Measurements from ENCODE around the gene WIPF2. TPM values are rescaled to one million over a fixed set of nuclear protein-coding genes. Genes with fewer than 3 reads are reported as not detected.
A peak's percentile ranks its signal among the peaks of the same experiment; 100 is the strongest.

WIPF2 gene
- total RNA-seq, 2 donors from 2014 or later: 12.6 to 27.0 TPM

DNA sequence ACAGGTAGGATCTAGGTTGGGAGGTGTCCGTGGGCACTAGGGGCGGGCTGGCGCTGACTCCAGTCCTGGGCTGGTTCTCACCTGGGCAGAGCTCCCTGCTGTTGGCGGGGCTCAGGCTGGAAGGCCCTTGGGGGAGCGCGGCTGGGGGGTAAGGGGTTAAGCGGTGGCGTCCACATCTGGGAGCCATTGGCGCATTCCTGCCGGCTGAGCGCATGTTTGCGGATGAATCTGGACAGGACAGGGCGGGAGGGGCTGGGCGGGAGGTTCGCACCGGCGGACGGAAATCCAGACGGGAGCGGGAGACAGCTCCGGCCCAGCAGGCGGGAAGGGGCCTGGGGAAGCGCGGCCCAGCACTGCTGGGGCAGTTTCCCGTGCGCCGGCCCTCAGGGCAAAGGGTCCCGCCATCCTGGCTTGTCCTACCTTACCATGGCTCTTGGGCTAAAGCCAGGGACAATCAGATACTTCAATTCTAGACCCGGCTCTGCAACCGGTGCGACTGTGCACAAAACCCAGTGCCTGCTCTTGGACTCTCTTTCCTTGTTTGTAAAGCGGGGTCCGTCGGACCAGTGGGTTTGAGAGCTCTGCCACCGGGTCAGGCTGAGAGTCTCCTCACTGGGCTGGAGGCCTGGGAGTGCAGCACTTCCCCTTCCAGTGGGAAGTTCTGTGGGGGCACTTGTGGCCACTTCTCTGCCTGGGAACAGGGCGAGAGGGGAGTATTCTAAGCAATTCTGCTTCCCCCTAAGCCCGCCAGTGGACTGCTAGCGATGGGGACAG lies 97.7 kb downstream of the WIPF2 start:
- H3K9me3 ChIP-seq: no peaks in the 10 kb centered on the region
- intact Hi-C loops (cut with DNase I): loop anchor here (10.0 kb wide), 1 partner anchor 98 kb away; the partner anchor contains the start of gene TOP2A
- WGBS: 7% methylated on average over 32 of the region's 38 CpGs
- no peaks in the 10 kb centered on the region for H3K27me3 ChIP-seq (replicated peaks; ENCODE audit: insufficient read depth)
- H3K4me3 ChIP-seq: peak overlapping the region; percentile 6 to 98
- peak; percentile 56 for DNase-seq (ENCODE audit: low spot score)
- peak overlapping the region; percentile 82 to 83 for H3K27ac ChIP-seq
- peaks cover 36% of the 10 kb centered on the region for H3K4me1 ChIP-seq (replicated peaks)
- H3K36me3 ChIP-seq: no peaks in the 10 kb centered on the region
- TF ChIP-seq POLR2AphosphoS5 (IDR thresholded peaks at IDR 0.05) (peak; percentile 30), POLR2A (IDR thresholded peaks at IDR 0.05) (no peak)
- TF ChIP-seq, protein P1, sequence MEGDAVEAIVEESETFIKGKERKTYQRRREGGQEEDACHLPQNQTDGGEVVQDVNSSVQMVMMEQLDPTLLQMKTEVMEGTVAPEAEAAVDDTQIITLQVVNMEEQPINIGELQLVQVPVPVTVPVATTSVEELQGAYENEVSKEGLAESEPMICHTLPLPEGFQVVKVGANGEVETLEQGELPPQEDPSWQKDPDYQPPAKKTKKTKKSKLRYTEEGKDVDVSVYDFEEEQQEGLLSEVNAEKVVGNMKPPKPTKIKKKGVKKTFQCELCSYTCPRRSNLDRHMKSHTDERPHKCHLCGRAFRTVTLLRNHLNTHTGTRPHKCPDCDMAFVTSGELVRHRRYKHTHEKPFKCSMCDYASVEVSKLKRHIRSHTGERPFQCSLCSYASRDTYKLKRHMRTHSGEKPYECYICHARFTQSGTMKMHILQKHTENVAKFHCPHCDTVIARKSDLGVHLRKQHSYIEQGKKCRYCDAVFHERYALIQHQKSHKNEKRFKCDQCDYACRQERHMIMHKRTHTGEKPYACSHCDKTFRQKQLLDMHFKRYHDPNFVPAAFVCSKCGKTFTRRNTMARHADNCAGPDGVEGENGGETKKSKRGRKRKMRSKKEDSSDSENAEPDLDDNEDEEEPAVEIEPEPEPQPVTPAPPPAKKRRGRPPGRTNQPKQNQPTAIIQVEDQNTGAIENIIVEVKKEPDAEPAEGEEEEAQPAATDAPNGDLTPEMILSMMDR (IDR thresholded peaks at IDR 0.05): peak in 1 of 4 experiments; percentile 11

DNA sequence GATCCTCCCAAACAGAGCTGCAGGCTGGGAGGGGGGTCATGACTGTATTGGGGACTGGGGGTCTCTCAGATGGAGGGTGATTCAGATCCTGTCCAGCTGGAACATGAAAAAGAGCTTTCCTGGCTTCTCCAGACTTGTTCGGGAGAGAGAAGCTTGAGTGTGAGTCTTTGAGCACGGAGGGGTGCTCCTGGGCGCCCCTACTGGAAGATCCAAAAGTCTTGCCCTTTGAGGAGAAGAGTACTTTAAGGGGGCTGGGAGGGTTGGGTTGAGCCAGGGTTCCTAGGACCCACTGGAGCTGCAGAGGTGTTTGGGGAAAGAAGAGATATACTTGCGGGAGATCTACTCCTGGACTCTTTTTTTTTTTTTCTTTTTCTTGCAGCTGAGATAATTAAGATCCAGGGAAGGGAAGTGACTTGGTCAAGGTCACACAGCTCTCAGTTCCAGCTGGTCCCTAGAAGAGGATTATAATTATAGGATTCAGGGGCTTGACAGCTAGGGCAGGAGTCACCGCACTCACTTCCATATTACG lies 98.3 kb downstream of the WIPF2 start:
- DNase-seq (ENCODE audit: low spot score): no peak
- peaks cover 41% of the 10 kb centered on the region for H3K4me1 ChIP-seq (replicated peaks)
- TF ChIP-seq POLR2A (IDR thresholded peaks at IDR 0.05): no peak
- TF ChIP-seq, protein P1 (IDR thresholded peaks at IDR 0.05): peak in 2 of 4 experiments; percentile 27 to 29
- no peaks in the 10 kb centered on the region for H3K9me3 ChIP-seq
- no peaks in the 10 kb centered on the region for H3K27me3 ChIP-seq (replicated peaks; ENCODE audit: insufficient read depth)
- peak overlapping the region; percentile 89 to 98 for H3K4me3 ChIP-seq
- intact Hi-C loops (cut with DNase I): loop anchor here (10.0 kb wide), 1 partner anchor 97 kb away; the partner anchor contains the start of gene TOP2A
- no peaks in the 10 kb centered on the region for H3K36me3 ChIP-seq
- WGBS: 13% methylated on average over 6 of the region's 6 CpGs
- H3K27ac ChIP-seq: peak overlapping the region; percentile 82 to 83

DNA sequence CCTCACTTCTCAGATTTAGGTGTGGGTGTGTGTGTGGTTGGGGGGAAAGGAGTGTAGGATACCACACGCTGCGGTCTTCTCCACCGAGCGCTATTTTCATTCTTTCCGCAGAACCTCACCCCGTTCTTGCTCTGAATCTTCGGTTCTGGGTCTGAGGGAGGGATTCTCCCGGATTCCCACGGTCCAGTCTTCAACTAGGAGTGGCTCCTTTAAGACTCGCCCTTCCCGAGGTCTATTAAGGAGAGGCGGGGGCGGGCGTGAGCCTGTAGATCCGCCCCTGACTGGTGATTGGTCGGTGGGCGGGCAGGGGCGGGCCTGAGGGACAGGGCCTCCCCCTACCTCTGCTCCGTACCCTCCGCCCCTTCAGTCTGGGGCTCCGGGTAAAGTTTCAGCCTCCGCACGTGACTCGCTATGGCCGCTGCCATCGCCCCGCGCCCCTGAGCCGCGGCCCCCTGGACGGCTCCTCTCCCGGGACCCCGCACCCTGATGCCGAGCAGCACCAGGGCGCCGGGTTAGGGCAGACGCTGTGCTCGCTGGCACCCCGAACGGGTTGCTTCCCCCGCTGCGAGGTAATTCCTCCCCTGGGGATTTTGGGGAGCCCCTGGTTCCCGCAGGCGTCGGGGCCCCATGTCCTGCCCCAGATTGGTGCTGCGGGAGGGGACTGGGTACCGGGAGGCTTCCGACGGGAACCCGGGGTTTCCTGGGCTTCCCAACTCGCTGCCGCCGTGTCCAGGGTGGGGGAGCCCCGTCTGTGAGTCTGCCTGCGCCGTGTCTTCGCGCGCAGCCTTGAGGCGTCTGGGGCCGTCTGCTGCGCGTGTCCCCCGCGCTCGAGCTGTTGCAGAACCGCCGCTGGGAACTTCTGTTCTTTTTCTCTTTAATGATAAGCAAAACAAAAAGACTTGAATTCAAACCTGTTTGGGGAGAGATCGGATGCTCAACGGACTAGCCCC lies 99.1 kb downstream of the WIPF2 start:
- Histone ChIP-seq H3K4me3 (peak overlapping the region; percentile 89 to 98), H3K27me3 (replicated peaks; ENCODE audit: insufficient read depth) (no peaks in the 10 kb centered on the region), H3K4me1 (replicated peaks) (peaks cover 41% of the 10 kb centered on the region), H3K36me3 (no peaks in the 10 kb centered on the region), H3K9me3 (no peaks in the 10 kb centered on the region), H3K27ac (peak overlapping the region; percentile 82 to 83)
- peak; percentile 98 for DNase-seq (ENCODE audit: low spot score)
- TF ChIP-seq POLR2A (IDR thresholded peaks at IDR 0.05): peak; percentile 83
- peak; percentile 97 for TF ChIP-seq POLR2AphosphoS5 (IDR thresholded peaks at IDR 0.05)
- TF ChIP-seq, protein P1 (IDR thresholded peaks at IDR 0.05): peak in 1 of 4 experiments; percentile 9
- under 1% methylated on average over 49 of the region's 70 CpGs for WGBS
- intact Hi-C loops (cut with DNase I): loop anchor here (10.0 kb wide), 1 partner anchor 97 kb away; the partner anchor contains the start of gene TOP2A

DNA sequence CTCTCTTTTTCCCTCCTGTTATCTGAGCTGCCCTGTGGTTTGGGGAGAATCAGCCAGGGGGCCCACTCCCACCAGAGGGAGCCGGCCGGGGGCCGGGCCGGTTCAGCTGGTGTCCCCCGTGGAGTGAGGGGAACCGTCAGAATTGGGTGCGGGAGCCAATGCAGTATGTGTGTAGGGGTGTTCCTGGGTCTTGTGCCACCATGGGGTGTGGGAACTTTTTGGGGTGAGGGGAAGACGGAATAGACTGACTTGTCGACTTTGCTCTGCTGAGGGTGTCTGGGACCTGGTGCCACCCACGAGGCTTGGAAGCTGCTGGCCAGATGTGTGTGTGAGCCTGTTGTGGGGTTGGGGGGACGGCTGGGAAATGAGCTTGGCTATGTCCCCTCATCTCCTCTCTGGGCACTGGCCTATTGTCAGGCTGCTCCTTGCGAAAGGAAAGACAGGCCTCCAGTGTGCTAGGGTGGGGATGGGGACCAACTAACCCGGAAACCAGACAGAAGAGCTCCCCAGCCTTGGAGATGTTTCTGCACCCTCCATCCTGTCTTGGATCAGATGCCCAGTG lies 99.8 kb downstream of the WIPF2 start:
- intact Hi-C loops (cut with DNase I): loop anchor here (10.0 kb wide), 1 partner anchor 96 kb away; the partner anchor contains the start of gene TOP2A
- WGBS: 4% methylated on average over 13 of the region's 13 CpGs
- no peak for DNase-seq (ENCODE audit: low spot score)
- peak overlapping the region; percentile 82 to 83 for H3K27ac ChIP-seq
- no peaks in the 10 kb centered on the region for H3K36me3 ChIP-seq
- no peaks in the 10 kb centered on the region for H3K27me3 ChIP-seq (replicated peaks; ENCODE audit: insufficient read depth)
- peaks cover 41% of the 10 kb centered on the region for H3K4me1 ChIP-seq (replicated peaks)
- no peak for TF ChIP-seq POLR2A (IDR thresholded peaks at IDR 0.05)
- TF ChIP-seq, protein P1 (IDR thresholded peaks at IDR 0.05): peak in 2 of 4 experiments; percentile 19 to 35
- TF ChIP-seq POLR2AphosphoS5 (IDR thresholded peaks at IDR 0.05): no peak
- no peaks in the 10 kb centered on the region for H3K9me3 ChIP-seq
- peak overlapping the region; percentile 89 to 98 for H3K4me3 ChIP-seq
